Breast epithelium (tissue), 3 donors: ENCODE data around the gene TBC1D2.

Source experiments
- POLR2A ChIP-seq: fragments of 450-650 bp; IDR thresholded peaks from one replicate; pipeline ENCODE4 v1.6.1; 2016; ENCODE audit warnings: antibody characterized with exemption, mild to moderate bottlenecking, moderate library complexity
- TF ChIP-seq, protein P1 (sequence below), 3 donors: fragments of 450-650 bp; IDR thresholded peaks; one replicate each; pipeline ENCODE4 v1.5.1; 2016 to 2017; ENCODE audit warnings: antibody characterized with exemption in 3 of 3, mild to moderate bottlenecking in 3 of 3, moderate library complexity in 3 of 3

DNA sequence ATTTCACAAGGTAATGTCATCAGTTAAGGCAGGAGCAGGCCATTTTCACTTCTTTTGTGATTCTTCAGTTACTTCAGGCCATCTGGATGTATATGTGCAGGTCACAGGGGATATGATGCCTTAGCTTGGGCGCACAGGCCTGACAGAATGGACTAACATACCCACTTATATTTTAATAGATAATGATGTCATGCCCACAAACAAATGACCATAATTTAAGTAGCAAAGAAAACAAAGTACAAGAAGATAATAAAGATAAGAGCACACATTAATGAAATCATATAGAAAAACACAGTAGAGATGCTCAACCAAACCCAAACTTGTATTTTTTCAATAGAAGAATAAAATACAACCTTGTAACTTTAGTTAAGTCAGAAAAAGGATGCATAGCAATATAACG lies 19.7 kb upstream of the TBC1D2 start:
- no peak for TF ChIP-seq POLR2A
- TF ChIP-seq, protein P1, sequence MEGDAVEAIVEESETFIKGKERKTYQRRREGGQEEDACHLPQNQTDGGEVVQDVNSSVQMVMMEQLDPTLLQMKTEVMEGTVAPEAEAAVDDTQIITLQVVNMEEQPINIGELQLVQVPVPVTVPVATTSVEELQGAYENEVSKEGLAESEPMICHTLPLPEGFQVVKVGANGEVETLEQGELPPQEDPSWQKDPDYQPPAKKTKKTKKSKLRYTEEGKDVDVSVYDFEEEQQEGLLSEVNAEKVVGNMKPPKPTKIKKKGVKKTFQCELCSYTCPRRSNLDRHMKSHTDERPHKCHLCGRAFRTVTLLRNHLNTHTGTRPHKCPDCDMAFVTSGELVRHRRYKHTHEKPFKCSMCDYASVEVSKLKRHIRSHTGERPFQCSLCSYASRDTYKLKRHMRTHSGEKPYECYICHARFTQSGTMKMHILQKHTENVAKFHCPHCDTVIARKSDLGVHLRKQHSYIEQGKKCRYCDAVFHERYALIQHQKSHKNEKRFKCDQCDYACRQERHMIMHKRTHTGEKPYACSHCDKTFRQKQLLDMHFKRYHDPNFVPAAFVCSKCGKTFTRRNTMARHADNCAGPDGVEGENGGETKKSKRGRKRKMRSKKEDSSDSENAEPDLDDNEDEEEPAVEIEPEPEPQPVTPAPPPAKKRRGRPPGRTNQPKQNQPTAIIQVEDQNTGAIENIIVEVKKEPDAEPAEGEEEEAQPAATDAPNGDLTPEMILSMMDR (IDR thresholded peaks at IDR 0.05): no peak
